HL-60 (cell line): ENCODE results near the gene GRAMD1A.

Source experiments
- CTCF ChIP-seq: IDR thresholded peaks from one replicate; pipeline ENCODE4 v1.5.1; 2011; ENCODE audit warnings: low read length, control low read depth, inconsistent platforms; ENCODE audit not compliant: insufficient read depth
- POLR2AphosphoS5 ChIP-seq: IDR thresholded peaks from 2 replicates; pipeline ENCODE4 v1.6.1; 2012; ENCODE audit warnings: low read depth
- REST ChIP-seq: IDR thresholded peaks from 2 replicates; pipeline ENCODE4 v1.6.1; 2012; ENCODE audit warnings: low read depth; ENCODE audit not compliant: insufficient replicate concordance

GRCh38 chr19:35029737-35030256 lies 29.7 kb downstream of the GRAMD1A start:
- TF ChIP-seq CTCF (no peak), REST (no peak), POLR2AphosphoS5 (no peak)
